Measurements from ENCODE around the gene PSMF1. TPM values are rescaled to one million over a fixed set of nuclear protein-coding genes. Genes with fewer than 3 reads are reported as not detected.
A peak's percentile ranks its signal among the peaks of the same experiment; 100 is the strongest.

Gene PSMF1
- total and polyA plus RNA-seq, 2 donors from 2014 or later = 93.2 to 135 TPM

DNA sequence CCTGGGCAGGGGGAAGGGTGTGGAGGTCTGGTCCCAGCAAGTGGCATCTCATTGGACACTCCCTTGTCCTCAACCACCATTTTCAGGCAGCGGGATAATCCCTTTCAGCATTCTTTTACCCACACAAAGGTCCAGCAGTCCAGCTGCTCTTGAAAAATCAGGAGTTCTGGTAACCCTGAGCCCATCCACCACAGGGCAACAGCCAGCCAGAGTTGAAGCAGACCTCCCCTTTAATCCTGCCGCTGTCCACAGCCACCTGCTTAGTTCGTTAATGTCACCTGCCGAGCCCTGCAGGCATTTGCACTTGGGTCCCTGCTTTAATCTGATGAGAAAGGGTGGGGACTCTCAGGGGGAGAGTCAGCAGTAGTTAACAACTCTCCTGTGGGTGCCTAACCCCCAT, 55.3 kb downstream of the PSMF1 start:
- Histone ChIP-seq H3K27me3 (ENCODE audit: control insufficient read depth, insufficient read depth, low read length) (no peaks in the 10 kb centered on the region), H3K4me1 (ENCODE audit: control insufficient read depth in 2 of 3, insufficient read depth in 2 of 3, low read depth in 1 of 3, low read length in 3 of 3) (no peaks in the 10 kb centered on the region), H3K4me3 (ENCODE audit: low read length in 3 of 3) (no peak overlapping the region), H3K9me3 (ENCODE audit: control insufficient read depth in 2 of 3, insufficient read depth in 1 of 3, low read length in 3 of 3) (no peaks in the 10 kb centered on the region), H3K36me3 (ENCODE audit: control insufficient read depth in 2 of 3, insufficient read depth in 3 of 3, low read length in 3 of 3) (peaks cover 5 to 18% (median 17%) of the 10 kb centered on the region in 3 donors), H3K27ac (ENCODE audit: low read depth in 2 of 2, low read length in 2 of 2) (no peak overlapping the region), H3K9ac (ENCODE audit: low read length in 3 of 3) (no peak overlapping the region)
- intact Hi-C loops (cut with DNase I) = no loop called here
- TF ChIP-seq, protein P1, sequence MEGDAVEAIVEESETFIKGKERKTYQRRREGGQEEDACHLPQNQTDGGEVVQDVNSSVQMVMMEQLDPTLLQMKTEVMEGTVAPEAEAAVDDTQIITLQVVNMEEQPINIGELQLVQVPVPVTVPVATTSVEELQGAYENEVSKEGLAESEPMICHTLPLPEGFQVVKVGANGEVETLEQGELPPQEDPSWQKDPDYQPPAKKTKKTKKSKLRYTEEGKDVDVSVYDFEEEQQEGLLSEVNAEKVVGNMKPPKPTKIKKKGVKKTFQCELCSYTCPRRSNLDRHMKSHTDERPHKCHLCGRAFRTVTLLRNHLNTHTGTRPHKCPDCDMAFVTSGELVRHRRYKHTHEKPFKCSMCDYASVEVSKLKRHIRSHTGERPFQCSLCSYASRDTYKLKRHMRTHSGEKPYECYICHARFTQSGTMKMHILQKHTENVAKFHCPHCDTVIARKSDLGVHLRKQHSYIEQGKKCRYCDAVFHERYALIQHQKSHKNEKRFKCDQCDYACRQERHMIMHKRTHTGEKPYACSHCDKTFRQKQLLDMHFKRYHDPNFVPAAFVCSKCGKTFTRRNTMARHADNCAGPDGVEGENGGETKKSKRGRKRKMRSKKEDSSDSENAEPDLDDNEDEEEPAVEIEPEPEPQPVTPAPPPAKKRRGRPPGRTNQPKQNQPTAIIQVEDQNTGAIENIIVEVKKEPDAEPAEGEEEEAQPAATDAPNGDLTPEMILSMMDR (IDR thresholded peaks at IDR 0.05; ENCODE audit: borderline replicate concordance, extremely low read depth, insufficient read depth) = no peak
- FAIRE-seq = no peak
- DNase-seq = no peak

DNA sequence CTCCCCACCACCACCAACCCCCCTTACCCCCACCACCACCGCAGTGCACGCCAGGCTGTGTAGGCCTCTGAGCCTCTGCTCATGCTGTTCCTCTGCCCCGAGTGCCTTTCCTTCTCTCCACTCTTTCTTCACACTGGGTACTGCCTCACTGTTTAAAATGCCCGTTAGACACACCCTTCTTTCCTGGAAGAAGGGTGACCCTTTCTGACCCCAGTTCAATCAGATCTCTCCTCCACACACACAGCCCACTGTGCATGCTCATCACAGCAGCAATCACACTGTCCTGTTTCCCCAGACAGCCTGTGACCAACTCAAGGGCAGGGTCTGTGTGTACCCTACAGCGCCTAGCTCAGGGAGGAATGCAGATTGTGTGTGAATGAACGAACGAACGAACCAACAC, 56.4 kb downstream of the PSMF1 start:
- no peak for FAIRE-seq
- peaks cover 0 to 12% (median 6%) of the 10 kb centered on the region in 3 donors for H3K36me3 ChIP-seq (ENCODE audit: control insufficient read depth in 2 of 3, insufficient read depth in 3 of 3, low read length in 3 of 3)
- H3K4me1 ChIP-seq (ENCODE audit: control insufficient read depth in 2 of 3, insufficient read depth in 2 of 3, low read depth in 1 of 3, low read length in 3 of 3) = no peaks in the 10 kb centered on the region

DNA sequence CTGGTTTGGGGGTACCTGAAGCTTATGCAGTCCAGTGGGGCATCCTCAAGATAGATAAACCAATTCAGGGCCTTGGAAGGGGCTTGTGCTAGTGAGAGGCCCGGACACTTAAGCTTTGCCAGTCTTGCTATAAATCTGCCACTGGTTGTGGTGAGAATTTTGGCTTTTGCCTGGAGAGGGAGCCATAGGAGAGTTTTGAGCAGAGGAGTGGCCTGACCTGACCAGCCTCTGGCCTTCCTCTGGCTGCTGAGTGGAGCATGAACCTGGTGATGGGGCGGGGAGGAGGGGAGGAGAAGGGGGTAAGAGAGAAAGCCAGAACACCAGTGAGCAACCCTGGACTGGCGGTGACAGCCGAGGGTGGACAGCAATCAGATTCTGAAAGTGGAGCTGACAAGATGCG, 59.3 kb downstream of the PSMF1 start:
- H3K9ac ChIP-seq (ENCODE audit: low read length in 3 of 3) = no peak overlapping the region
- TF ChIP-seq, protein P1 (IDR thresholded peaks at IDR 0.05; ENCODE audit: borderline replicate concordance, extremely low read depth, insufficient read depth) = no peak
- H3K27ac ChIP-seq (ENCODE audit: low read depth in 2 of 2, low read length in 2 of 2) = no peak overlapping the region
- FAIRE-seq (no peak), DNase-seq (peak in 2 of 5 donors; percentile 9 to 11)
- H3K36me3 ChIP-seq (ENCODE audit: control insufficient read depth in 2 of 3, insufficient read depth in 3 of 3, low read length in 3 of 3) = peaks cover 0 to 3% (median 0%) of the 10 kb centered on the region in 3 donors
- intact Hi-C loops (cut with DNase I) = no loop called here
- no peak overlapping the region for H3K4me3 ChIP-seq (ENCODE audit: low read length in 3 of 3)
- no peaks in the 10 kb centered on the region for H3K9me3 ChIP-seq (ENCODE audit: control insufficient read depth in 2 of 3, insufficient read depth in 1 of 3, low read length in 3 of 3)
- no peaks in the 10 kb centered on the region for H3K4me1 ChIP-seq (ENCODE audit: control insufficient read depth in 2 of 3, insufficient read depth in 2 of 3, low read depth in 1 of 3, low read length in 3 of 3)
- no peaks in the 10 kb centered on the region for H3K27me3 ChIP-seq (ENCODE audit: control insufficient read depth, insufficient read depth, low read length)

More for the DNA sequence above, 56.4 kb downstream of the PSMF1 start:
- intact Hi-C loops (cut with DNase I) = no loop called here
- Histone ChIP-seq H3K27ac (ENCODE audit: low read depth in 2 of 2, low read length in 2 of 2) (no peak overlapping the region), H3K27me3 (ENCODE audit: control insufficient read depth, insufficient read depth, low read length) (no peaks in the 10 kb centered on the region), H3K9me3 (ENCODE audit: control insufficient read depth in 2 of 3, insufficient read depth in 1 of 3, low read length in 3 of 3) (no peaks in the 10 kb centered on the region), H3K4me3 (ENCODE audit: low read length in 3 of 3) (no peak overlapping the region), H3K9ac (ENCODE audit: low read length in 3 of 3) (no peak overlapping the region)
- no peak for DNase-seq
- TF ChIP-seq, protein P1 (IDR thresholded peaks at IDR 0.05; ENCODE audit: borderline replicate concordance, extremely low read depth, insufficient read depth) = no peak

DNA sequence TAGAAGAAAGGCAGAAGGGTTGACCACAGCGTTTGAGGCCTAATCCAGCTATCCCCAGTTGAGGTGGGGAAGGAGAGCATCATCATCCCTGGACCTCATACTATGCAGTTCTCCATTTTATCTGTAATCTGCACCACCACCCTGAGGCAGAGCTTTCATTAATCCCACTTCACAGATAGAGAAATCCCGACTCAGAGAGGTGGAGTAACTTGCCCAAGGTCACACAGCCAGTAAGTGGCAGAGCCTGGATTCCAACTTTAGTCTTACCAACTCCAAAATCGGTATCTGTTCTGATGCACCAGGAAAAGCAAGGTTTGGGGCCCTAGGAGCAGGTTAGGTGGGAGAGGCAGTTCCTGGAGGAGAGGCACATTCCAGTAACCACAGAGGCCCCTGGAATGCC, 59.7 kb downstream of the PSMF1 start:
- Histone ChIP-seq H3K36me3 (ENCODE audit: control insufficient read depth in 2 of 3, insufficient read depth in 3 of 3, low read length in 3 of 3) (peaks cover 0 to 2% (median 0%) of the 10 kb centered on the region in 3 donors), H3K9ac (ENCODE audit: low read length in 3 of 3) (no peak overlapping the region), H3K27ac (ENCODE audit: low read depth in 2 of 2, low read length in 2 of 2) (no peak overlapping the region), H3K9me3 (ENCODE audit: control insufficient read depth in 2 of 3, insufficient read depth in 1 of 3, low read length in 3 of 3) (no peaks in the 10 kb centered on the region), H3K4me1 (ENCODE audit: control insufficient read depth in 2 of 3, insufficient read depth in 2 of 3, low read depth in 1 of 3, low read length in 3 of 3) (no peaks in the 10 kb centered on the region), H3K27me3 (ENCODE audit: control insufficient read depth, insufficient read depth, low read length) (no peaks in the 10 kb centered on the region), H3K4me3 (ENCODE audit: low read length in 3 of 3) (no peak overlapping the region)
- no peak for DNase-seq
- FAIRE-seq = no peak
- TF ChIP-seq, protein P1 (IDR thresholded peaks at IDR 0.05; ENCODE audit: borderline replicate concordance, extremely low read depth, insufficient read depth) = no peak
- intact Hi-C loops (cut with DNase I) = no loop called here

Measured in kidney (tissue), 14 donors.